SK-N-SH treated with all-trans-retinoic acid at 6 μM for 48 hours (cell line): ENCODE results near the gene GTF3C4.

ENCODE experiments used
- ATAC-seq: fragments of 200-7000 bp; cut with Tn5 transposase; 3 replicates; pipeline ENCODE4 v1.9.1; 2020; ENCODE audit warnings: mild to moderate bottlenecking, moderate library complexity
- ARNTL ChIP-seq: fragments of 450-650 bp; formaldehyde crosslinking; IDR thresholded peaks from 2 replicates; pipeline ENCODE4 v1.5.0; 2020; ENCODE audit warnings: low read depth, mild to moderate bottlenecking, moderate library complexity, borderline replicate concordance
- BACH2 ChIP-seq: fragments of 250-450 bp; sonication (Bioruptor Pico); IDR thresholded peaks from 2 replicates; pipeline ENCODE4 v1.9.0; 2021; ENCODE audit warnings: mild to moderate bottlenecking, borderline replicate concordance
- CSDC2 ChIP-seq: fragments of 250-450 bp; sonication (Bioruptor Pico); IDR thresholded peaks from 2 replicates; pipeline ENCODE4 v1.5.0; 2020; ENCODE audit warnings: mild to moderate bottlenecking, moderate library complexity
- ESRRG ChIP-seq: fragments of 250-450 bp; sonication (Bioruptor Pico); IDR thresholded peaks from 2 replicates; pipeline ENCODE4 v1.6.1; 2021; ENCODE audit warnings: mild to moderate bottlenecking
- GLIS3 ChIP-seq: fragments of 250-450 bp; sonication (Bioruptor Pico); IDR thresholded peaks from 2 replicates; pipeline ENCODE4 v1.5.0; 2020; ENCODE audit warnings: mild to moderate bottlenecking, moderate library complexity
- ISL1 ChIP-seq: fragments of 250-450 bp; sonication (Bioruptor Pico); IDR thresholded peaks from 2 replicates; pipeline ENCODE4 v2.1.2; 2022; ENCODE audit warnings: mild to moderate bottlenecking, moderate library complexity
- OSR1 ChIP-seq: fragments of 250-450 bp; sonication (Bioruptor Pico); IDR thresholded peaks from 2 replicates; pipeline ENCODE4 v1.8.0; 2022; ENCODE audit warnings: moderate library complexity, mild to moderate bottlenecking, inconsistent platforms
- PPARA ChIP-seq: fragments of 250-450 bp; sonication (Bioruptor Pico); IDR thresholded peaks from 2 replicates; pipeline ENCODE4 v1.5.0; 2020; ENCODE audit warnings: mild to moderate bottlenecking, borderline replicate concordance
- RARB ChIP-seq: fragments of 250-450 bp; sonication (Bioruptor Pico); IDR thresholded peaks from 2 replicates; pipeline ENCODE4 v1.8.0; 2021; ENCODE audit warnings: mild to moderate bottlenecking, moderate library complexity
- SNAI2 ChIP-seq: fragments of 250-450 bp; sonication (Bioruptor Pico); IDR thresholded peaks from 2 replicates; pipeline ENCODE4 v1.5.0; 2020; ENCODE audit warnings: mild to moderate bottlenecking, moderate library complexity
- TCF4 ChIP-seq: fragments of 250-450 bp; sonication (Bioruptor Pico); IDR thresholded peaks from 2 replicates; pipeline ENCODE4 v1.8.0; 2021; ENCODE audit warnings: mild to moderate bottlenecking, moderate library complexity, borderline replicate concordance
- TOX ChIP-seq: fragments of 250-450 bp; sonication (Bioruptor Pico); IDR thresholded peaks from 2 replicates; pipeline ENCODE4 v1.8.0; 2021; ENCODE audit warnings: mild to moderate bottlenecking, moderate library complexity, borderline replicate concordance
- ZC3H10 ChIP-seq: fragments of 250-450 bp; sonication (Bioruptor Pico); IDR thresholded peaks from 2 replicates; pipeline ENCODE4 v1.5.1; 2021; ENCODE audit warnings: mild to moderate bottlenecking, moderate library complexity
- ZFP3 ChIP-seq: fragments of 250-450 bp; sonication (Bioruptor Pico); IDR thresholded peaks from 2 replicates; pipeline ENCODE4 v1.5.0; 2020; ENCODE audit warnings: mild to moderate bottlenecking, moderate library complexity
- ZFP30 ChIP-seq: fragments of 450-650 bp; formaldehyde crosslinking; IDR thresholded peaks from 2 replicates; pipeline ENCODE4 v1.5.0; 2022; ENCODE audit warnings: mild to moderate bottlenecking, moderate library complexity
- ZNF8 ChIP-seq: fragments of 450-650 bp; formaldehyde crosslinking; IDR thresholded peaks from 2 replicates; pipeline ENCODE4 v1.5.0; 2020; ENCODE audit warnings: mild to moderate bottlenecking, moderate library complexity
- TF ChIP-seq, protein P1 (sequence below): fragments of 250-450 bp; sonication (Bioruptor Pico); IDR thresholded peaks from 2 replicates; pipeline ENCODE4 v1.5.1; 2021; ENCODE audit warnings: mild to moderate bottlenecking, moderate library complexity
- TF ChIP-seq, protein P2 (sequence below): fragments of 250-450 bp; sonication (Bioruptor Pico); IDR thresholded peaks from 2 replicates; pipeline ENCODE4 v1.8.0; 2020; ENCODE audit warnings: mild to moderate bottlenecking, moderate library complexity, borderline replicate concordance
- TF ChIP-seq, protein P3 (sequence below): fragments of 250-450 bp; sonication (Bioruptor Pico); IDR thresholded peaks from 2 replicates; pipeline ENCODE4 v1.5.1; 2020; ENCODE audit warnings: low read depth, mild to moderate bottlenecking, moderate library complexity
- TF ChIP-seq, protein P4 (sequence below): fragments of 250-450 bp; sonication (Bioruptor Pico); IDR thresholded peaks from 2 replicates; pipeline ENCODE4 v1.8.0; 2021; ENCODE audit warnings: low read depth, mild to moderate bottlenecking, moderate library complexity, borderline replicate concordance
- TF ChIP-seq, protein P5 (sequence below): fragments of 250-450 bp; sonication (Bioruptor Pico); IDR thresholded peaks from 2 replicates; pipeline ENCODE4 v1.5.0; 2020; ENCODE audit warnings: mild to moderate bottlenecking, moderate library complexity

Gene GTF3C4

DNA sequence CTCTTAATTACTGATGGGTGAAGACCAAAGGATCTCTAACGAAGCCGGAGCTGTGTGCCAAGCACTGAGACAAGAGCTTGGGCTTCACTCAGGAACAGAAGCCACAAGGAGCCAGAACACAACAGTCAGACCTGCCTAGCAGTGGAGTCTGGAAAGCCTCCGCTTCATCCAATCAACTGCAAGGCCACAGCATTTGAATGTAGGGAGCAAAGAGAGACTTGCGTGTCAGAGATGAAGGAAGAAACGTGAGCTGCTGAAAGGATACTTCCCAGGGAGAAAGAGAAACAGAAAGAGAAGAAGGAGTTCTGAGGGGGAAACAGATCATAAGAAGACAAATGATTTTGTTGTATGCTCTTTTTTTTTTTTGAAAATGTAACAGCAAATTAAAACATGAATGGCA lies 44.0 kb upstream of the GTF3C4 start (continued):
- no peak for TF ChIP-seq ZFP3 (CRISPR knock-in tag)
- TF ChIP-seq ZNF8 (CRISPR knock-in tag), result no peak
- no peak for TF ChIP-seq RARB (CRISPR knock-in tag)

GRCh38 chr9:132627106-132627505 lies 43.2 kb upstream of the GTF3C4 start:
- no peak for TF ChIP-seq CSDC2 (CRISPR knock-in tag)
- no peak for TF ChIP-seq ESRRG
- TF ChIP-seq GLIS3 (CRISPR knock-in tag), result no peak
- TF ChIP-seq TOX, result no peak
- TF ChIP-seq, protein P1, sequence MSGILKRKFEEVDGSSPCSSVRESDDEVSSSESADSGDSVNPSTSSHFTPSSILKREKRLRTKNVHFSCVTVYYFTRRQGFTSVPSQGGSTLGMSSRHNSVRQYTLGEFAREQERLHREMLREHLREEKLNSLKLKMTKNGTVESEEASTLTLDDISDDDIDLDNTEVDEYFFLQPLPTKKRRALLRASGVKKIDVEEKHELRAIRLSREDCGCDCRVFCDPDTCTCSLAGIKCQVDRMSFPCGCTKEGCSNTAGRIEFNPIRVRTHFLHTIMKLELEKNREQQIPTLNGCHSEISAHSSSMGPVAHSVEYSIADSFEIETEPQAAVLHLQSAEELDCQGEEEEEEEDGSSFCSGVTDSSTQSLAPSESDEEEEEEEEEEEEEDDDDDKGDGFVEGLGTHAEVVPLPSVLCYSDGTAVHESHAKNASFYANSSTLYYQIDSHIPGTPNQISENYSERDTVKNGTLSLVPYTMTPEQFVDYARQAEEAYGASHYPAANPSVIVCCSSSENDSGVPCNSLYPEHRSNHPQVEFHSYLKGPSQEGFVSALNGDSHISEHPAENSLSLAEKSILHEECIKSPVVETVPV (CRISPR knock-in tag), result no peak
- TF ChIP-seq ZFP30 (CRISPR knock-in tag), result no peak
- TF ChIP-seq PPARA (CRISPR knock-in tag), result no peak
- TF ChIP-seq, all 23 proteins: peak for 0
- ATAC-seq, result no peak

DNA sequence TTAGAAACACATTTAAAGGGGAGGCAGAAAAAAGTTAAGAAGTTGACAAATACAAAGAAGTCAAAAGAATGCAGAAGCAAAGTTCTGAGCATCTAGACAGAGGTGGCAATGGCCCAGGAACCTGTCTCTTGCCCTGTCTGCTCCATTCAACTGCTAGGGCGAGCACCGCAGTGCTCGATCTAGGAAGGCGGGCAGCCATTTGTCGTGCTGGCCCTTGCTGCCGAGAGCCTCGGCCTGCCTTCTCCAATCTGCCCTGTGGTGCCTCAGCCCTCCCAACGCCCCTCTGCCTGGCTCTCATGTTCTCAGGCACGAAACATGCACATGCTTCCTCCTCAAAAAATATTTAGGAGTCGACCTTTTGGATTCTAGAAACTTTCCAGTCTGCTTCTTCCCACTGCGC lies 42.7 kb upstream of the GTF3C4 start:
- no peak for ATAC-seq

More for the DNA sequence above, 42.7 kb upstream of the GTF3C4 start:
- no peak for TF ChIP-seq TCF4 (CRISPR knock-in tag)
- no peak for TF ChIP-seq ZFP3 (CRISPR knock-in tag)
- no peak for TF ChIP-seq RARB (CRISPR knock-in tag)
- TF ChIP-seq ESRRG, result no peak
- no peak for TF ChIP-seq OSR1 (CRISPR knock-in tag)
- TF ChIP-seq, protein P1 (CRISPR knock-in tag), result no peak
- no peak for TF ChIP-seq ISL1 (CRISPR knock-in tag)
- no peak for TF ChIP-seq ZNF8 (CRISPR knock-in tag)
- no peak for TF ChIP-seq TOX
- TF ChIP-seq, protein P2, sequence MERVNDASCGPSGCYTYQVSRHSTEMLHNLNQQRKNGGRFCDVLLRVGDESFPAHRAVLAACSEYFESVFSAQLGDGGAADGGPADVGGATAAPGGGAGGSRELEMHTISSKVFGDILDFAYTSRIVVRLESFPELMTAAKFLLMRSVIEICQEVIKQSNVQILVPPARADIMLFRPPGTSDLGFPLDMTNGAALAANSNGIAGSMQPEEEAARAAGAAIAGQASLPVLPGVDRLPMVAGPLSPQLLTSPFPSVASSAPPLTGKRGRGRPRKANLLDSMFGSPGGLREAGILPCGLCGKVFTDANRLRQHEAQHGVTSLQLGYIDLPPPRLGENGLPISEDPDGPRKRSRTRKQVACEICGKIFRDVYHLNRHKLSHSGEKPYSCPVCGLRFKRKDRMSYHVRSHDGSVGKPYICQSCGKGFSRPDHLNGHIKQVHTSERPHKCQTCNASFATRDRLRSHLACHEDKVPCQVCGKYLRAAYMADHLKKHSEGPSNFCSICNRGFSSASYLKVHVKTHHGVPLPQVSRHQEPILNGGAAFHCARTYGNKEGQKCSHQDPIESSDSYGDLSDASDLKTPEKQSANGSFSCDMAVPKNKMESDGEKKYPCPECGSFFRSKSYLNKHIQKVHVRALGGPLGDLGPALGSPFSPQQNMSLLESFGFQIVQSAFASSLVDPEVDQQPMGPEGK (CRISPR knock-in tag), result no peak
- no peak for TF ChIP-seq ARNTL (CRISPR knock-in tag)
- TF ChIP-seq ZC3H10, result no peak
- TF ChIP-seq, protein P3, sequence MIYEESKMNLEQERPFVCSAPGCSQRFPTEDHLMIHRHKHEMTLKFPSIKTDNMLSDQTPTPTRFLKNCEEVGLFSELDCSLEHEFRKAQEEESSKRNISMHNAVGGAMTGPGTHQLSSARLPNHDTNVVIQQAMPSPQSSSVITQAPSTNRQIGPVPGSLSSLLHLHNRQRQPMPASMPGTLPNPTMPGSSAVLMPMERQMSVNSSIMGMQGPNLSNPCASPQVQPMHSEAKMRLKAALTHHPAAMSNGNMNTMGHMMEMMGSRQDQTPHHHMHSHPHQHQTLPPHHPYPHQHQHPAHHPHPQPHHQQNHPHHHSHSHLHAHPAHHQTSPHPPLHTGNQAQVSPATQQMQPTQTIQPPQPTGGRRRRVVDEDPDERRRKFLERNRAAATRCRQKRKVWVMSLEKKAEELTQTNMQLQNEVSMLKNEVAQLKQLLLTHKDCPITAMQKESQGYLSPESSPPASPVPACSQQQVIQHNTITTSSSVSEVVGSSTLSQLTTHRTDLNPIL (CRISPR knock-in tag), result no peak
- TF ChIP-seq SNAI2, result no peak
- TF ChIP-seq BACH2 (CRISPR knock-in tag), result no peak
- TF ChIP-seq ZFP30 (CRISPR knock-in tag), result no peak
- TF ChIP-seq, protein P4, sequence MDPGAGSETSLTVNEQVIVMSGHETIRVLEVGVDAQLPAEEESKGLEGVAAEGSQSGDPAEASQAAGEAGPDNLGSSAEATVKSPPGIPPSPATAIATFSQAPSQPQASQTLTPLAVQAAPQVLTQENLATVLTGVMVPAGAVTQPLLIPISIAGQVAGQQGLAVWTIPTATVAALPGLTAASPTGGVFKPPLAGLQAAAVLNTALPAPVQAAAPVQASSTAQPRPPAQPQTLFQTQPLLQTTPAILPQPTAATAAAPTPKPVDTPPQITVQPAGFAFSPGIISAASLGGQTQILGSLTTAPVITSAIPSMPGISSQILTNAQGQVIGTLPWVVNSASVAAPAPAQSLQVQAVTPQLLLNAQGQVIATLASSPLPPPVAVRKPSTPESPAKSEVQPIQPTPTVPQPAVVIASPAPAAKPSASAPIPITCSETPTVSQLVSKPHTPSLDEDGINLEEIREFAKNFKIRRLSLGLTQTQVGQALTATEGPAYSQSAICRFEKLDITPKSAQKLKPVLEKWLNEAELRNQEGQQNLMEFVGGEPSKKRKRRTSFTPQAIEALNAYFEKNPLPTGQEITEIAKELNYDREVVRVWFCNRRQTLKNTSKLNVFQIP (CRISPR knock-in tag), result no peak
- TF ChIP-seq, protein P5, sequence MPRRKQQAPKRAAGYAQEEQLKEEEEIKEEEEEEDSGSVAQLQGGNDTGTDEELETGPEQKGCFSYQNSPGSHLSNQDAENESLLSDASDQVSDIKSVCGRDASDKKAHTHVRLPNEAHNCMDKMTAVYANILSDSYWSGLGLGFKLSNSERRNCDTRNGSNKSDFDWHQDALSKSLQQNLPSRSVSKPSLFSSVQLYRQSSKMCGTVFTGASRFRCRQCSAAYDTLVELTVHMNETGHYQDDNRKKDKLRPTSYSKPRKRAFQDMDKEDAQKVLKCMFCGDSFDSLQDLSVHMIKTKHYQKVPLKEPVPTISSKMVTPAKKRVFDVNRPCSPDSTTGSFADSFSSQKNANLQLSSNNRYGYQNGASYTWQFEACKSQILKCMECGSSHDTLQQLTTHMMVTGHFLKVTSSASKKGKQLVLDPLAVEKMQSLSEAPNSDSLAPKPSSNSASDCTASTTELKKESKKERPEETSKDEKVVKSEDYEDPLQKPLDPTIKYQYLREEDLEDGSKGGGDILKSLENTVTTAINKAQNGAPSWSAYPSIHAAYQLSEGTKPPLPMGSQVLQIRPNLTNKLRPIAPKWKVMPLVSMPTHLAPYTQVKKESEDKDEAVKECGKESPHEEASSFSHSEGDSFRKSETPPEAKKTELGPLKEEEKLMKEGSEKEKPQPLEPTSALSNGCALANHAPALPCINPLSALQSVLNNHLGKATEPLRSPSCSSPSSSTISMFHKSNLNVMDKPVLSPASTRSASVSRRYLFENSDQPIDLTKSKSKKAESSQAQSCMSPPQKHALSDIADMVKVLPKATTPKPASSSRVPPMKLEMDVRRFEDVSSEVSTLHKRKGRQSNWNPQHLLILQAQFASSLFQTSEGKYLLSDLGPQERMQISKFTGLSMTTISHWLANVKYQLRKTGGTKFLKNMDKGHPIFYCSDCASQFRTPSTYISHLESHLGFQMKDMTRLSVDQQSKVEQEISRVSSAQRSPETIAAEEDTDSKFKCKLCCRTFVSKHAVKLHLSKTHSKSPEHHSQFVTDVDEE (CRISPR knock-in tag), result no peak
